SH-SY5Y (cell line): ENCODE measurements around the gene MAN2C1.

Source experiments
- GATA2 ChIP-seq: IDR thresholded peaks from 2 replicates; pipeline ENCODE4 v1.6.1; 2011; ENCODE audit warnings: mild to moderate bottlenecking, low read depth, low read length
- GATA3 ChIP-seq: IDR thresholded peaks from 2 replicates; pipeline ENCODE4 v1.6.1; 2011; ENCODE audit warnings: low read depth, mild to moderate bottlenecking, low read length, moderate library complexity

- no peak for TF ChIP-seq GATA2
- TF ChIP-seq GATA3 = no peak
These were observed 1.4 kb downstream of the MAN2C1 start for GRCh38 chr15:75367006-75367405.
